SH-SY5Y (cell line): Measurements from ENCODE around the gene RYR3.

ENCODE experiments used
- GATA2 ChIP-seq: IDR thresholded peaks from 2 replicates; pipeline ENCODE4 v1.6.1; 2011; ENCODE audit warnings: mild to moderate bottlenecking, low read depth, low read length
- GATA3 ChIP-seq: IDR thresholded peaks from 2 replicates; pipeline ENCODE4 v1.6.1; 2011; ENCODE audit warnings: low read depth, mild to moderate bottlenecking, low read length, moderate library complexity

DNA sequence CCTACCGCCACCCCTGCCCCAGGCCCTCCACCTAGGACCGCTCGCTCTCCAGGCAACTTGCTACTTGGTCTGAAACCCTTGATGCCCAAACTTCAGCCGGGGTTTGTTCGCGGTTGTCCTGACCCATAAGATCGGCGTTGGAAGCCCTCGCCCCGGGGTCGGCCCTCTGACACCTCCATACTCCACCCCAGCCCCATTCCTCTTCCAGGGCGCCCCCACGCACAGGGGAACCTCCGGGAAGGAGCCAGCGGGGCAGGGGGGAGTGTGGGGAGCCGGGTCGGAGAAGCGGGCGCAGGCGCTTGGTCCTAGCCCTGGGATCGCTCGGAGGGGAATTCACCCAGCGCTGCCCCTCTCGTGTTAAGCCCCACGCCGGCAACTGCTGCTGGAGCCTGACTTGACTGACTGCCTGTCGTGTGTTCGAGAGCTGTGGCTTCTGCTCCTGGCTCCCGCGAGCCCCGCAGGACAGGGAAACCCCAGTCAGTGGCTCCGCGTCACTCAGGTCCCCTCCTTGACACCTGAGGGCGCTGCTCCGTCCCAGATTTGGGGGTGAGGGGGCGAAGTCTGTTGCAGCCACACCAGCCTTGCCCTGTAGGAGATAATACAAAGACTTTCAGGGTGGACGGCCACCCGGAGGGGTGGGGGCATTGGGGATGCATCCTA, 675 bp downstream of the RYR3 start:
- TF ChIP-seq GATA2 = no peak
- TF ChIP-seq GATA3 = no peak
